DOHH2 (cell line): ENCODE results near the gene NEK4.

Experiments
- H3F3A ChIP-seq: fragments of 200-600 bp; sonication (generic), shearing (Covaris generic); 2 replicates; pipeline ENCODE4 v1.6.0; 2016; ENCODE audit warnings: antibody characterized with exemption, mild to moderate bottlenecking; ENCODE audit not compliant: control insufficient read depth, insufficient read depth
- H3K27ac ChIP-seq: fragments of 200-600 bp; sonication (generic); 2 replicates; pipeline ENCODE4 v1.5.1; 2014; ENCODE audit warnings: low read depth, mild to moderate bottlenecking, low read length, moderate library complexity
- H3K27me3 ChIP-seq: fragments of 200-600 bp; sonication (generic); 2 replicates; pipeline ENCODE4 v1.6.1; 2014; ENCODE audit warnings: mild to moderate bottlenecking, low read length, mixed read lengths; ENCODE audit not compliant: control insufficient read depth
- H3K36me3 ChIP-seq: fragments of 200-600 bp; sonication (generic); 2 replicates; pipeline ENCODE4 v1.6.1; 2014; ENCODE audit warnings: mild to moderate bottlenecking, low read length, moderate library complexity, mixed read lengths; ENCODE audit not compliant: control insufficient read depth
- H3K4me1 ChIP-seq: fragments of 200-600 bp; sonication (generic); 2 replicates; pipeline ENCODE4 v1.6.1; 2014; ENCODE audit warnings: mild to moderate bottlenecking, low read length, mixed read lengths; ENCODE audit not compliant: control insufficient read depth
- H3K4me2 ChIP-seq: fragments of 200-600 bp; sonication (generic); 2 replicates; pipeline ENCODE4 v1.6.0; 2014; ENCODE audit warnings: mild to moderate bottlenecking, low read length, moderate library complexity
- H3K4me3 ChIP-seq: fragments of 200-600 bp; sonication (generic); 2 replicates; pipeline ENCODE4 v1.5.1; 2014; ENCODE audit warnings: mild to moderate bottlenecking, low read length, mixed read lengths
- H3K79me2 ChIP-seq: fragments of 200-600 bp; sonication (generic); 2 replicates; pipeline ENCODE4 v1.6.1; 2014; ENCODE audit warnings: mild to moderate bottlenecking, low read length, mixed read lengths; ENCODE audit not compliant: control insufficient read depth
- H3K9me2 ChIP-seq: fragments of 200-600 bp; sonication (generic); replicated peaks from 2 replicates; pipeline ENCODE4 v1.6.1; 2014; ENCODE audit warnings: mild to moderate bottlenecking, low read length, mixed read lengths; ENCODE audit not compliant: control insufficient read depth
- H3K9me3 ChIP-seq: fragments of 200-600 bp; sonication (generic); 2 replicates; pipeline ENCODE4 v1.6.1; 2014; ENCODE audit warnings: antibody characterized with exemption, low read length, mixed read lengths; ENCODE audit not compliant: control insufficient read depth, insufficient read depth
- H4K20me1 ChIP-seq: fragments of 200-600 bp; sonication (generic); 2 replicates; pipeline ENCODE4 v1.6.0; 2014; ENCODE audit warnings: low read depth, mild to moderate bottlenecking, antibody characterized with exemption, low read length, moderate library complexity; ENCODE audit not compliant: control insufficient read depth, insufficient read depth
- CTCF ChIP-seq: fragments of 200-600 bp; sonication (generic); IDR thresholded peaks from one replicate; pipeline ENCODE4 v1.5.1; 2014; ENCODE audit warnings: antibody characterized with exemption, mild to moderate bottlenecking, low read depth, low read length; ENCODE audit not compliant: poor library complexity, severe bottlenecking
- EZH2phosphoT487 ChIP-seq: fragments of 200-600 bp; sonication (generic); IDR thresholded peaks from 2 replicates; pipeline ENCODE4 v1.6.1; 2017; ENCODE audit warnings: borderline replicate concordance, mild to moderate bottlenecking, antibody characterized with exemption, low read length, moderate library complexity, mixed read lengths

NEK4 gene

GRCh38 chr3:52792413-52792812 is 21.7 kb upstream of the NEK4 start:
- Histone ChIP-seq H3K9me3 (no peaks in the 10 kb centered on the region), H3K27ac (no peak overlapping the region), H3K4me2 (no peak overlapping the region), H3K4me3 (no peak overlapping the region), H3K4me1 (no peaks in the 10 kb centered on the region), H3K79me2 (no peaks in the 10 kb centered on the region), H4K20me1 (no peaks in the 10 kb centered on the region), H3F3A (no peaks in the 10 kb centered on the region), H3K27me3 (no peaks in the 10 kb centered on the region), H3K9me2 (no peaks in the 10 kb centered on the region), H3K36me3 (no peaks in the 10 kb centered on the region)
- no peak for TF ChIP-seq EZH2phosphoT487
- TF ChIP-seq CTCF = no peak

DNA sequence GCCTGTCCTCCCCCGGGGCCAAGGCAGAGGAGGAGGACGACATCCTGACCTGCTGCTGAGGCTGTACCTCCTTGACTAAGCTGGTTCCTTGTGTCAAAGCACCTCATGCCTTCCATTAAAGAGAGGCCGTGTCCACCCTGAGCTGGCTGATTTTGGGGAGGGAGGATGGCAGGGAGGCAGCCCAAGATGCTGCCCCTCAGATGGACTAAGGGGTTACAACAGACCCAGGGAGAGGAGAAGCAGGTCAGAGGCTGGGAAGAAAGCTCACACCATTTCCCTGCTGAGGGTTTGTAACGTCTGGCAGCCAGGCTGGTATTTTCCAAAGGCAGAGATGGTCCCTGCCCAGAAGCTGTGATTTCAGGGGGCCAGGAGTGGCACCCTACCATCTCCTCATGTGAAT is 21.2 kb upstream of the NEK4 start:
- H3K9me2 ChIP-seq = no peaks in the 10 kb centered on the region
- H3F3A ChIP-seq = no peaks in the 10 kb centered on the region
- no peaks in the 10 kb centered on the region for H3K9me3 ChIP-seq
- no peak overlapping the region for H3K4me2 ChIP-seq
- H3K4me1 ChIP-seq = no peaks in the 10 kb centered on the region
- TF ChIP-seq CTCF (no peak), EZH2phosphoT487 (no peak)
- no peaks in the 10 kb centered on the region for H3K27me3 ChIP-seq
- no peaks in the 10 kb centered on the region for H4K20me1 ChIP-seq
- H3K36me3 ChIP-seq = no peaks in the 10 kb centered on the region
- H3K27ac ChIP-seq = no peak overlapping the region
- H3K4me3 ChIP-seq = no peak overlapping the region
- no peaks in the 10 kb centered on the region for H3K79me2 ChIP-seq

DNA sequence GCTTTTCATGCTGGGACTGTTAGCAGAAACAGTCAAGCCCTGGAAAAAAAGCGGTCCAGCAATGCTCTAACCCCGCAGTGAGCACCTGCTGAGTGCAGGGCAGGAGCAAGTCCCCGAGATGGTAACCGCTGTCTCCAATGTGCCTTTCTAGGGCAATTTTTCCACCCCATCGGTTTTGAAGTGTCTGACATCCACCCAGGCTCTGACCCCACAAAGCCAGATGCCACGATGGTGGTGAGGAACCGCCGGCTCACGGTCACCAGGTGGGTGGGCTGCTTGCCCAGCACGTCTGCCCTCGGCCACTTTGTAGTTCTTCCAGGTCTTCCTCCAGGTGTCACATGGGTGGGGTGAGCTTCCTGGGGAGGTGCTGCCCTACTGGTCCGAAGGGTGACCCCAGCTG is 20.6 kb upstream of the NEK4 start:
- H3K9me2 ChIP-seq = no peaks in the 10 kb centered on the region
- no peaks in the 10 kb centered on the region for H3K27me3 ChIP-seq
- H3K4me1 ChIP-seq = no peaks in the 10 kb centered on the region
- no peak overlapping the region for H3K4me3 ChIP-seq
- H3K27ac ChIP-seq = no peak overlapping the region
- TF ChIP-seq CTCF (no peak), EZH2phosphoT487 (no peak)
- H3K9me3 ChIP-seq = no peaks in the 10 kb centered on the region
- no peaks in the 10 kb centered on the region for H4K20me1 ChIP-seq
- no peaks in the 10 kb centered on the region for H3K79me2 ChIP-seq
- H3K36me3 ChIP-seq = no peaks in the 10 kb centered on the region
- no peaks in the 10 kb centered on the region for H3F3A ChIP-seq
- H3K4me2 ChIP-seq = no peak overlapping the region

GRCh38 chr3:52790741-52791140 is 20.0 kb upstream of the NEK4 start:
- Histone ChIP-seq H3F3A (no peaks in the 10 kb centered on the region), H4K20me1 (no peaks in the 10 kb centered on the region), H3K36me3 (no peaks in the 10 kb centered on the region), H3K4me3 (no peak overlapping the region), H3K79me2 (no peaks in the 10 kb centered on the region), H3K27me3 (no peaks in the 10 kb centered on the region), H3K4me2 (no peak overlapping the region), H3K4me1 (no peaks in the 10 kb centered on the region), H3K9me2 (no peaks in the 10 kb centered on the region), H3K9me3 (no peaks in the 10 kb centered on the region), H3K27ac (no peak overlapping the region)
- TF ChIP-seq EZH2phosphoT487 (no peak), CTCF (no peak)
